HepG2 (cell line): Measurements from ENCODE around the gene AUP1. TPM values are rescaled to one million over a fixed set of nuclear protein-coding genes. Genes with fewer than 3 reads are reported as not detected.

Source experiments
- AGO2 ChIP-seq: fragments of 200-400 bp; formaldehyde crosslinking; optimal IDR thresholded peaks from 2 replicates; pipeline ENCODE3; 2017; ENCODE audit warnings: mild to moderate bottlenecking, low read depth, low read length, moderate library complexity
- KDM2A ChIP-seq: sonication (generic); formaldehyde crosslinking; IDR thresholded peaks from 2 replicates; pipeline ENCODE4 v1.4.0; 2020; ENCODE audit warnings: low read depth, missing genetic modification reagents, borderline replicate concordance
- NONO ChIP-seq, 2 experiments: fragments of 450-650 bp in 1 of 2; sonication (generic) in 1 of 2; formaldehyde crosslinking in 1 of 2; IDR thresholded peaks in 1 of 2; conservative IDR thresholded peaks in 1 of 2; 2 replicates each; pipeline versions ENCODE4 v1.6.1 to v1.8.0; 2017 to 2022; ENCODE audit warnings: mild to moderate bottlenecking in 1 of 2, missing genetic modification reagents in 1 of 2, moderate library complexity in 1 of 2
- PTBP1 ChIP-seq: fragments of 200-400 bp; formaldehyde crosslinking; IDR thresholded peaks from 2 replicates; pipeline ENCODE4 v1.6.1; 2018; ENCODE audit warnings: low read length, low read depth; ENCODE audit not compliant: poor library complexity, severe bottlenecking
- ZFP62 ChIP-seq: sonication (generic); formaldehyde crosslinking; IDR thresholded peaks from 2 replicates; pipeline ENCODE4 v1.4.0; 2020; ENCODE audit warnings: missing genetic modification reagents
- ZFP90 ChIP-seq: sonication (generic); formaldehyde crosslinking; IDR thresholded peaks from 2 replicates; pipeline ENCODE4 v1.8.0; 2022; ENCODE audit warnings: missing genetic modification reagents, mild to moderate bottlenecking, inconsistent platforms, borderline replicate concordance
- ZNF138 ChIP-seq: sonication (generic); formaldehyde crosslinking; IDR thresholded peaks from 2 replicates; pipeline ENCODE4 v1.5.0; 2020; ENCODE audit warnings: mild to moderate bottlenecking, low read depth, missing genetic modification reagents
- ZNF230 ChIP-seq: sonication (generic); formaldehyde crosslinking; IDR thresholded peaks from 2 replicates; pipeline ENCODE4 v1.4.0; 2020; ENCODE audit warnings: mild to moderate bottlenecking, missing genetic modification reagents
- ZNF280D ChIP-seq: sonication (generic); formaldehyde crosslinking; IDR thresholded peaks from 2 replicates; pipeline ENCODE4 v1.5.1; 2020; ENCODE audit warnings: mild to moderate bottlenecking, missing genetic modification reagents
- polyA plus RNA-seq, 8 experiments: library from polyadenylated mRNA; depleted of rRNA in 3 of 8; stranded (reverse) in 7 of 8; unstranded in 1 of 8; fragments of >200 nt; fragmentation: Illumina TruSeq in 4 of 8; extraction: Trizol in 4 of 8; gene quantifications; 2 replicates each; pipeline versions ENCODE4 v1.2.1 to v1.2.3, GENCODE V29; 2011 to 2016; ENCODE audit warnings: low read depth in 4 of 8, missing spikeins in 1 of 8, mixed read lengths in 1 of 8; ENCODE audit not compliant: insufficient read depth in 1 of 8
- total RNA-seq, 5 experiments: library from RNA; depleted of rRNA; stranded (reverse); fragments of >200 nt; fragmentation: Illumina TruSeq; extraction: Trizol; gene quantifications; 2 replicates each; pipeline ENCODE4 v1.2.3, GENCODE V29; 2016; ENCODE audit warnings: low read depth in 1 of 5
- TF ChIP-seq, protein P1 (sequence below): sonication (generic); formaldehyde crosslinking; IDR thresholded peaks from 2 replicates; pipeline ENCODE4 v1.5.1; 2020; ENCODE audit warnings: mild to moderate bottlenecking, missing genetic modification reagents, moderate library complexity
- TF ChIP-seq, protein P2 (sequence below): sonication (generic); formaldehyde crosslinking; IDR thresholded peaks from 2 replicates; pipeline ENCODE4 v1.5.0; 2020; ENCODE audit warnings: missing genetic modification reagents
- TF ChIP-seq, protein P3 (sequence below): sonication (generic); formaldehyde crosslinking; IDR thresholded peaks from 2 replicates; pipeline ENCODE4 v1.5.0; 2020; ENCODE audit warnings: mild to moderate bottlenecking, missing genetic modification reagents, moderate library complexity

AUP1 gene
- total and polyA plus RNA-seq, 2 of the 13 experiments (the other 11 are each of a cell fraction or from before 2014, with no cell fraction given), result 174 to 267 TPM

DNA sequence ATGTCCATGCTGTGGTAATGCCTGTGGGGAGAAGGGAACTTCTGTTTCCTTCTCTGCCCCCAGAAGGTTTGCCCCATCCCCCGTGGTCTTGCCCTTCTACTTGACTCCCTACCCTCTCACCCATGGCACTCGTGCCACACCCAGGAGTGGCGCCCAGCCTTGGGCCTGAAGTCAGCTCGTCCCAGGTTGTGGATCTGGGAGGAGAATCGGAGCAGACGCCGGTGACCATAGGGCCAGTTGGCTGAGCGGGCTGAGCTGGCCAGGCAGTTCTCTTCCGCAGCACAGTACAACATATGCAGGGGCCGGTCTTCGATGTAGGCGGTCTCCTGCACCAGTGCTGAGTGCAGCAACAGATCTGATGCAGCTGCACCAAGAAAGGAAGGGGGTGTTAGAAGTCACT lies 4.9 kb upstream of the AUP1 start (continued):
- no peak for TF ChIP-seq ZNF280D (CRISPR knock-in tag)
- peak; percentile 77 for TF ChIP-seq AGO2
- TF ChIP-seq NONO (IDR thresholded peaks at IDR 0.05), result no peak
- TF ChIP-seq NONO (CRISPR knock-in tag; conservative IDR thresholded peaks at IDR 0.05), result no peak
- TF ChIP-seq, protein P1, sequence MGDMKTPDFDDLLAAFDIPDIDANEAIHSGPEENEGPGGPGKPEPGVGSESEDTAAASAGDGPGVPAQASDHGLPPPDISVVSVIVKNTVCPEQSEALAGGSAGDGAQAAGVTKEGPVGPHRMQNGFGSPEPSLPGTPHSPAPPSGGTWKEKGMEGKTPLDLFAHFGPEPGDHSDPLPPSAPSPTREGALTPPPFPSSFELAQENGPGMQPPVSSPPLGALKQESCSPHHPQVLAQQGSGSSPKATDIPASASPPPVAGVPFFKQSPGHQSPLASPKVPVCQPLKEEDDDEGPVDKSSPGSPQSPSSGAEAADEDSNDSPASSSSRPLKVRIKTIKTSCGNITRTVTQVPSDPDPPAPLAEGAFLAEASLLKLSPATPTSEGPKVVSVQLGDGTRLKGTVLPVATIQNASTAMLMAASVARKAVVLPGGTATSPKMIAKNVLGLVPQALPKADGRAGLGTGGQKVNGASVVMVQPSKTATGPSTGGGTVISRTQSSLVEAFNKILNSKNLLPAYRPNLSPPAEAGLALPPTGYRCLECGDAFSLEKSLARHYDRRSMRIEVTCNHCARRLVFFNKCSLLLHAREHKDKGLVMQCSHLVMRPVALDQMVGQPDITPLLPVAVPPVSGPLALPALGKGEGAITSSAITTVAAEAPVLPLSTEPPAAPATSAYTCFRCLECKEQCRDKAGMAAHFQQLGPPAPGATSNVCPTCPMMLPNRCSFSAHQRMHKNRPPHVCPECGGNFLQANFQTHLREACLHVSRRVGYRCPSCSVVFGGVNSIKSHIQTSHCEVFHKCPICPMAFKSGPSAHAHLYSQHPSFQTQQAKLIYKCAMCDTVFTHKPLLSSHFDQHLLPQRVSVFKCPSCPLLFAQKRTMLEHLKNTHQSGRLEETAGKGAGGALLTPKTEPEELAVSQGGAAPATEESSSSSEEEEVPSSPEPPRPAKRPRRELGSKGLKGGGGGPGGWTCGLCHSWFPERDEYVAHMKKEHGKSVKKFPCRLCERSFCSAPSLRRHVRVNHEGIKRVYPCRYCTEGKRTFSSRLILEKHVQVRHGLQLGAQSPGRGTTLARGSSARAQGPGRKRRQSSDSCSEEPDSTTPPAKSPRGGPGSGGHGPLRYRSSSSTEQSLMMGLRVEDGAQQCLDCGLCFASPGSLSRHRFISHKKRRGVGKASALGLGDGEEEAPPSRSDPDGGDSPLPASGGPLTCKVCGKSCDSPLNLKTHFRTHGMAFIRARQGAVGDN (CRISPR knock-in tag), result 0 out of 2 replicates have a peak, but pooled peaks have one; percentile 9
- no peak for TF ChIP-seq ZNF230 (CRISPR knock-in tag)
- TF ChIP-seq PTBP1, result no peak
- TF ChIP-seq ZFP90 (CRISPR knock-in tag), result no peak
- no peak for TF ChIP-seq ZNF138 (CRISPR knock-in tag)
- TF ChIP-seq, protein P2, sequence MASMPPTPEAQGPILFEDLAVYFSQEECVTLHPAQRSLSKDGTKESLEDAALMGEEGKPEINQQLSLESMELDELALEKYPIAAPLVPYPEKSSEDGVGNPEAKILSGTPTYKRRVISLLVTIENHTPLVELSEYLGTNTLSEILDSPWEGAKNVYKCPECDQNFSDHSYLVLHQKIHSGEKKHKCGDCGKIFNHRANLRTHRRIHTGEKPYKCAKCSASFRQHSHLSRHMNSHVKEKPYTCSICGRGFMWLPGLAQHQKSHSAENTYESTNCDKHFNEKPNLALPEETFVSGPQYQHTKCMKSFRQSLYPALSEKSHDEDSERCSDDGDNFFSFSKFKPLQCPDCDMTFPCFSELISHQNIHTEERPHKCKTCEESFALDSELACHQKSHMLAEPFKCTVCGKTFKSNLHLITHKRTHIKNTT (CRISPR knock-in tag), result no peak
- no peak for TF ChIP-seq ZFP62
- TF ChIP-seq, protein P3, sequence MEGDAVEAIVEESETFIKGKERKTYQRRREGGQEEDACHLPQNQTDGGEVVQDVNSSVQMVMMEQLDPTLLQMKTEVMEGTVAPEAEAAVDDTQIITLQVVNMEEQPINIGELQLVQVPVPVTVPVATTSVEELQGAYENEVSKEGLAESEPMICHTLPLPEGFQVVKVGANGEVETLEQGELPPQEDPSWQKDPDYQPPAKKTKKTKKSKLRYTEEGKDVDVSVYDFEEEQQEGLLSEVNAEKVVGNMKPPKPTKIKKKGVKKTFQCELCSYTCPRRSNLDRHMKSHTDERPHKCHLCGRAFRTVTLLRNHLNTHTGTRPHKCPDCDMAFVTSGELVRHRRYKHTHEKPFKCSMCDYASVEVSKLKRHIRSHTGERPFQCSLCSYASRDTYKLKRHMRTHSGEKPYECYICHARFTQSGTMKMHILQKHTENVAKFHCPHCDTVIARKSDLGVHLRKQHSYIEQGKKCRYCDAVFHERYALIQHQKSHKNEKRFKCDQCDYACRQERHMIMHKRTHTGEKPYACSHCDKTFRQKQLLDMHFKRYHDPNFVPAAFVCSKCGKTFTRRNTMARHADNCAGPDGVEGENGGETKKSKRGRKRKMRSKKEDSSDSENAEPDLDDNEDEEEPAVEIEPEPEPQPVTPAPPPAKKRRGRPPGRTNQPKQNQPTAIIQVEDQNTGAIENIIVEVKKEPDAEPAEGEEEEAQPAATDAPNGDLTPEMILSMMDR, result no peak
- TF ChIP-seq KDM2A (CRISPR knock-in tag), result peak; percentile 20; the same call in 1 of the 2 replicates
- TF ChIP-seq, all 625 proteins: peak for 6
